ENCODE data around the gene NSMF.

Gene NSMF

GRCh38 chr9:137459152-137459600 is at the start of gene NSMF:
Gene NSMF, minus strand, starts transcription at chr9:137459334. Its CDS starts 232 bp downstream, at chr9:137459102.
- DNase-seq (ENCODE audit: low read depth), result peak; percentile 80

GRCh38 chr9:137506702-137507171 is 47.6 kb upstream of the NSMF start:
- peak; percentile 72 for DNase-seq (ENCODE audit: low read depth)

- DNase-seq (ENCODE audit: low read depth), result no peak
Observed at GRCh38 chr9:137506274-137506673, 47.1 kb upstream of the NSMF start.

- DNase-seq (ENCODE audit: low read depth), result no peak
Observed at GRCh38 chr9:137505421-137506140, 46.4 kb upstream of the NSMF start.

- DNase-seq (ENCODE audit: low read depth), result no peak
Observed at GRCh38 chr9:137504432-137504777, 45.3 kb upstream of the NSMF start.

- no peak for DNase-seq (ENCODE audit: low read depth)
Observed at GRCh38 chr9:137502008-137502911, 43.1 kb upstream of the NSMF start.

- DNase-seq (ENCODE audit: low read depth), result no peak
Observed at GRCh38 chr9:137501457-137501856, 42.3 kb upstream of the NSMF start.

GRCh38 chr9:137500666-137501397 is 41.7 kb upstream of the NSMF start:
- no peak for DNase-seq (ENCODE audit: low read depth)

- no peak for DNase-seq (ENCODE audit: low read depth)
Observed at GRCh38 chr9:137499858-137500661, 40.9 kb upstream of the NSMF start.

GRCh38 chr9:137499416-137499815 is 40.3 kb upstream of the NSMF start:
- DNase-seq (ENCODE audit: low read depth), result no peak

- DNase-seq (ENCODE audit: low read depth), result no peak
Observed at GRCh38 chr9:137498720-137499150, 39.6 kb upstream of the NSMF start.

GRCh38 chr9:137497921-137498719 is 39.0 kb upstream of the NSMF start:
- no peak for DNase-seq (ENCODE audit: low read depth)

- DNase-seq (ENCODE audit: low read depth), result no peak
Observed at GRCh38 chr9:137496601-137497375, 37.7 kb upstream of the NSMF start.

- DNase-seq (ENCODE audit: low read depth), result no peak
Observed at GRCh38 chr9:137494550-137495351, 35.6 kb upstream of the NSMF start.

- DNase-seq (ENCODE audit: low read depth), result no peak
Observed at GRCh38 chr9:137494104-137494544, 35.0 kb upstream of the NSMF start.

GRCh38 chr9:137493364-137494103 is 34.4 kb upstream of the NSMF start:
- DNase-seq (ENCODE audit: low read depth), result no peak

GRCh38 chr9:137492464-137493363 is 33.6 kb upstream of the NSMF start:
- no peak for DNase-seq (ENCODE audit: low read depth)
